Activated T-helper 1 cell treated with anti-CD3 and anti-CD28 coated beads, Interleukin-2, amount 50 U/mL, for 16 hours (primary cell): ENCODE data around the gene BMP5.

Experiments used
- DNase-seq, 2 donors: peaks; one replicate each; pipeline ENCODE4 v3.0.0-alpha.2; 2020; ENCODE audit warnings: low read depth in 1 of 2, low spot score in 1 of 2

The BMP5 gene

DNA sequence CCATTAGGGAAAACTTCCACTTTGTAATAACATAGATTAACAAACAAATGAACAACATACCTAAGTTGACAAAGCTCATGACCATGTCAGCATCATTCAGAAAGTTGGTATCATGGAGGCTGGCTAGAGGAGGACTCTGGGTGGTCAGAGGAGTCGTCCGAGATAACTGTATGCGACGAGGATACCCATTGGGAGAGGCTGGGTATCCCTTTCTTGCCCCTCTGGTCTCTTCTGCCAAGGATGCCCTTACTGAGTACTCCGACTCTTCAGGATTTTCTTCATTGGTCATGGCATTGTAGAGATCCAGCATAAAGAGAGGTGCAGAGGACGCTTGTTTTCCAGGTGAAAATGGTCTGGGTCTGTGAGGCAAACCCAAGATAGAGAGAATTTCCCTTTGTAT lies 1.1 kb downstream of the BMP5 start:
- no peak for DNase-seq

DNA sequence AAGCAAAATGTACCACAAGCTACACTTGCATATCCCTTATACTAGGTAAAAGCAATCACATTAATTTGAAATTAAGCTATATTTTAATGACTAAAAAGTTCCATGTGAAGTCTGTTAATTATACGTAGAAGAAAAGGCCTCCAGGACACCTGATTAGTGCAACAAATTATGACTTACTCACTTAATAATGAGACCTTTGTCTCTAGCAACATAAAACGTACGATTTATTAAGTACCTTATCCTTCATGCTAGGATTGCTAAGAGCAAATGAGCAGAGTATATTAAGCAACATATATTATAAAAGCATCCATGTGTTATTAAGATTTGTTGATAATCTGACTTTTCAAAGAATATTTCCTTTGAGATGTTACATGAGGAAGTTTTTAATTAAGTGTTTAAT lies 2.5 kb downstream of the BMP5 start:
- no peak for DNase-seq

- DNase-seq: no peak
Measured at GRCh38 chr6:55870181-55870813, 5.1 kb downstream of the BMP5 start.

- DNase-seq: no peak
Measured at GRCh38 chr6:55869674-55870073, 5.7 kb downstream of the BMP5 start.

DNA sequence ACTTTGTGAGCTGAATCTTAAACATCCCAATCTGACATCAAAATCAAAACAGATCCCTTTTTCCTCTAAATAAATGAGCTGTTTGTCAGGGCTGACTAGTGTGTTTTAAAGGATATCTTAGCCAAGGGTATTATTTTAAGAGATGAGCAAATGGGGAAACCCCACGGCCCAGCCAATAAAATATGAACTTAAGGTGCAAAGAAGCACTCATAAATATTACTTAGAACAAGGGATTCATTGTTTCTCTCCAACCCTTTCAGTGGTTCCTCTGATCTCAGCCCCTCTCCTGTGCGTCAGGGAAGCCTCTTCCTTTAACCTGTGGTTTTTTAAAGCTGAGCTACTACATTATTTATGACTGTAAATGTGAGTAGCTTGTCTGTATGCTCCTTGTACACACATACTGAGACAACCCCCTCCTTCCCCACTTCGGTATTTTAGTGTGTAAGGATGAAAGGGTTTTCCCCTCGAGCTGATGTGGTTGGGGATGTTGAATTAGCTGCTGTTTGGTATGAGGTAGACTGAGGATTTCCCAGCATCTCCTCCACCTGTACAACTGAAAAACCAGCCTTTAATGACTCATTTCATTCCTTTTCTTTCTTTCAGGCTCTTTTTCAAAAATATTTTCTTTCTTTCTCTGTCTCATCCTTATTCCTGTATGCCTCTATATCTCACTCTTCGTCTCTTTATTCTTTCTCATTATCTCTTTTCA lies 6.5 kb downstream of the BMP5 start:
- DNase-seq: no peak

- DNase-seq: no peak
Measured at GRCh38 chr6:55868176-55868575, 7.2 kb downstream of the BMP5 start.

- no peak for DNase-seq
Measured at GRCh38 chr6:55866128-55866527, 9.3 kb downstream of the BMP5 start.

DNA sequence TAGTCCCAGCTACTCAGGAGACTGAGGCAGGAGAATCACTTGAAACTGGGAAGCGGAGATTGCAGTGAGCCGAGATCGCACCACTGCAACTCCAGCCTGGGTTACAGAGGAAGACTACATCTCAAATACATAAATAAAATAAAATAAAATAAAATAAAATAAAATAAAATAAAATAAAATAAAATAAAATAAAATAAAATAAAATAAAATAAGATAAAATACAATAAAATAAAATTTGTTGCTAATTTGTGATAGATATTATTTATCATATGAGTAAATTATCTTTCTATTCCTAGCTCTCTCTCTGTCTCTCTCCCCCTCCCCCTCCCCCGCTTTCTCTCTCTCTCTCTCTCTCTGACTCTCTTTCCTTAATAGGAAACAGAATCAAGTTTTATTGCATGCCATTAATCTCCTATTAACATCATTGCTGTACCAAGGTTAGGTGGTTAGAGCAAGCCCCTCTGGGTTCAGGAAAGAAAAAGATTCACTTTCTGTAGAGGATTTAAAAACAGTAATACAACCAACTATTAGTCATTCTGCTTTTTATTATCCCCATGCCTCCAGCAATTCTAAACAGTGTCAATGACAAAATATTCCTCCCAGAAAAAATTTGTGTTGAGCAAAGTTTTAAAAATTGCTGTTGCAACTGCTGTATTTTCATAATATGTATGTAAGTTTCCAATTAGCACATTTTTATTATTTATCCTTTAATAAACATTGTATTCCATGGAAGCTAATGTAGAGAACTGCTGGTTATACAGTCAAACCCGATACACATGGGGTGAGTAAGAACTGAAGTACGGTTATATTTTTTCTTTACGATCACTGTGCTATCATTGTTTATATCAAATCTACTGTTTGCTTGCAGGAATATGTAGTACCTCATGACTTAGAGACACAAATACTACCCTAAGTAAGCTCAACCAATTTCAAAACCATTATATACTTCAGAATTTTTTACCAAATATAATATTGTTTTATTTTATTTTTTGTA lies 22.1 kb downstream of the BMP5 start:
- DNase-seq: no peak

DNA sequence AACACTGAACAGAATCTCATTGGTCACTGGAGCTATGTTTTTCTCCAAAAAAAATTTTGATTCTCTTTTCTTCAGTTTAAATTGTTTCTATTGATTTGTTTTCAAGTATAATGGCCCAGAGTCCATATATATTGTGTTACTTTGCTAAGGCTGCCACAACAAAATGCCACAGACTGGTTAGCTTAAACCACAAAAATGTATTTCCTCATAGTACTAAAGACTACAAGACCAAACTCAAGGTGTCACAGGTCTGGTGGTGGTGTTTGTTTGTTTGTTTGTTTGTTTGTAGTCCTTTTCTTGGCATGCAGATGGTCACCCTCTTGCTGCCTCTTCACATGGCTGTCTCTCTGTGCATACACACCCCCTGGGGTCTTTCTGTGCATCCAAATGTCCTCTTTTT lies 34.0 kb downstream of the BMP5 start:
- no peak for DNase-seq

- no peak for DNase-seq
Measured at GRCh38 chr6:55839080-55839479, 36.3 kb downstream of the BMP5 start.

- DNase-seq: no peak
Measured at GRCh38 chr6:55836945-55837344, 38.4 kb downstream of the BMP5 start.

DNA sequence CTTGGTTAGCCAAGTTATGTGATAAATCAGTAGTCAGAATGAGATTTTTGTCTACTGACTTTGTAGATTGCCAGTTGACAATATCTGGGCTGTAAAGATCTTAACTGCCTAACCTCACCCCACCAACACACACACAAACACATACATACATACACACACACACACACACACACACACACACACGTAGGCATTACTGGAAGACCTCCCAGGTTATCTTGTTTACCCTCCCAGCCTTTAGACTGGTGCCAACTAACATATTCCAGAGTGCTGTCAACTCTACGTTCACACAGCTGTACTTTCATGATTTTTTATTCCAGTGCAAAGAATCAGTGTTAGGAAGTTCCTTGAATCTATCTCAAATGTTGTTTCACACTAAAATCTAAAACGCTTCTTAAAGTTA lies 38.9 kb downstream of the BMP5 start:
- DNase-seq: no peak

DNA sequence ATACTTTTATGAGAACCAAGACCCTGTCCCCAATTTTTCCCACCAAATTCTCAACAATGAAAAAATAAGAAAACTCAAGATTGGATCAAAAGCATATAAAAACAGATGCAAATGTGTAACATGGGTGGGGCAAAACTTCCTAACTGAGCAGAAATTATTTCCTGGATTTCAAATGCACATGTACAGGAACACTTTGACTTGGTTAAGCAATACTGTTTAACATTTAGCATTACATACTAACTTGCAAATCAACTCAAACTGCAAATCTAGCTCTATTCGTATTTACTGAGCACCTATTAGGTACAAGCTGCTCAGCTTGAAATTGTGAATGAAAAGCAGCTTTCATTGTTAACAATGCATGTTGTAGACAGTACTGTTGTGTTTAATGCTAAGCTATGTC lies 40.2 kb downstream of the BMP5 start:
- DNase-seq: no peak

DNA sequence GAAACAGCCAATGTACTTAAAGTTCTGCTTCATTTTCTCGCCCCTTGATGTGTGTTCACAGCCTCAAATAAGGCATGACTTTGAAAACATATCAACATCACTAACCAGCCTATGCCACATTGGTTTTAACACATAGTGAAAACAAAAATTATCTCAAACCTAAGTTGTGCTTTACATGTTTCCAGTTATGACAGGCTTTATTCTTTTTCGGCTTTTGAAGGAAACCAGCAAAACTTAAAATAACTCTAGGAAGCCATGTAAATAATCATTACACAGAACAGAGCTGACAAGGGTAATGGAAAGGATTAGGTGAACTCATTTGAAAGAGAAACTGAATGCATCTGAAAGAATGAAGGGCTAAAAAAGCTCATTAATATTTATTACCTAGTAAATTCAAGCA lies 42.1 kb downstream of the BMP5 start:
- DNase-seq: no peak

GRCh38 chr6:55827818-55828522 lies 47.4 kb downstream of the BMP5 start:
- DNase-seq: no peak

- no peak for DNase-seq
Measured at GRCh38 chr6:55826941-55827340, 48.4 kb downstream of the BMP5 start.

- DNase-seq: no peak
Measured at GRCh38 chr6:55825402-55826051, 49.9 kb downstream of the BMP5 start.

DNA sequence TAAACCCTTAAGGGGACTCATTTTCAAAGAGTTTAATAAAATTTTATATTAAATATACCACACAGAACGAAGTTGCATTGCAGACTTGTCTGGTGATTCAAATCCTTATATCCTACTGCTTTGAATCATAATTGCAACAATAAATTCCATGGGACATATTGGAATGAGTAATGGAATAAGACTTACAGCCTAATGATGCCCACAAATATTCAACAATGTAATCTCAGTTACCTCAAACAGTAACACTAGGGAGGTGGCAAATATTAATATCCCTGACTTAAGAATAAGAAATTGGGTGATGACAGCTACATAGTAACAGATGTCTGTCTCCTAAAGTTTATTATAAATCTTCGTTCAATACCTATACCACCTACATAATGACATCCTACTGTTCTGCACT lies 52.6 kb downstream of the BMP5 start:
- DNase-seq: no peak

- no peak for DNase-seq
Measured at GRCh38 chr6:55822005-55822404, 53.4 kb downstream of the BMP5 start.

DNA sequence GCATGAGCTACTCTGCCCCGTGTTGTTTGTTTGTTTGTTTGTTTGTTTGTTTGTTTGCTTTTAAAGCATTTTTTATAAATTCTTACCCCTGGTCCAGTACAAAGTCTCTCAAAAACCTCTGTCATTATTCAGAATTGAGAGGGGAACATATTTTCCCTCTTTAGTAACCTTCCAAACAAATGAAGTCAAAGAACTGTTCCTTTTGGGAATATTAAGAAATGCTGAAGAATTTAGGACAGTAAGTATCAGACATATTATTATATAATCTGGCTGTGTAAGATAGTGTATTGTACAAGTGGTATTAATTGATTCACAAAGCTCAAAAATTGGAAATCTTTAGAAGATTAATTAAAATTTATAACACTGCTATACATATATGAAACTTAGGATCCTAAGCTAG lies 54.7 kb downstream of the BMP5 start:
- DNase-seq: no peak

GRCh38 chr6:55819811-55820210 lies 55.6 kb downstream of the BMP5 start:
- DNase-seq: no peak
